Epidermal melanocyte (primary cell): Measurements from ENCODE around the gene AOPEP.
"Not testable (repeated sequence)": the region's sequence is repeated elsewhere in the genome, so short reads cannot be mapped to it uniquely, and the experiment has no call there.

Source experiments
- DNase-seq: peaks from one replicate; pipeline ENCODE4 v3.0.0; 2011; ENCODE audit warnings: low spot score; ENCODE audit not compliant: insufficient read length

The AOPEP gene

GRCh38 chr9:95012035-95012708 lies 285.7 kb downstream of the AOPEP start:
- no peak for DNase-seq

DNA sequence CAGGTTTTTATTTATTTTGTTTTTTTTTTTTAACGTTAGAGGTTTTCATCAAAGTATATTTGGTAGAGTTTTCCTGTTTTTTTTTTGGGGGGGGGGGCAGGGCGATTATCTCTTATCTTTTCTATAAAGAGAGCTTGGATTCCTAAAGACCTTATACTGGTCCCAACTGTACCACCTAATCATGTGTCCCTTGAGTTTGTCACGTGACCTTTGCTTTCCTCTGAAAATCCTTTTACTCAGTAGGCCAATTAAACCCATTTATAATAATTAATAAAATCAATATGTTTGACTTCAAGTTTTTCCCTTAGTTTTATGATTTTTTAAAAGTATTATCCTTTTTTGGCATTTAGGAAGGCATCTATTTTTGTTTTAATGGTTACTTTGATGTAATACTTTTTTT lies 286.4 kb downstream of the AOPEP start:
- DNase-seq = no peak

GRCh38 chr9:95014917-95015316 lies 288.4 kb downstream of the AOPEP start:
- DNase-seq = no peak

DNA sequence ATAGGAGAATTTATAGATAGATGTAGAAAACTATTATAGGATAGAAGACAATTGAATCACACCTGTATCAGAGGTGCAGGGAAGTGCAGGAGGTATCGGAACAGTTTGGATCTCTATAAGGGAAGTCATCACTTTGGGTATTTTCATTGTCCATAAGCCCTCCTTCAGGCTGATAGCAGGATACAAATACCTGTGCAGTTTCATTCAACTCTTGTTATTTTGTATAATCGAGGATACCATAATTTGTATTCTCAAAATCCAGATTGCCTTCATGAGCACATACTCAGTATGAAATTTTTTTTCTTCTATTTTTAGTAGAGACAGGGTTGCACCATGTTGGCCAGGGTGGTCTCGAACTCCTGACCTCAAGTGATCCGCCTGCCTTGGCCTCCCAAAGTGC lies 289.1 kb downstream of the AOPEP start:
- DNase-seq = no peak

- DNase-seq = no peak
Observed at GRCh38 chr9:95017062-95017461, 290.6 kb downstream of the AOPEP start.

- no peak for DNase-seq
Observed at GRCh38 chr9:95017661-95018060, 291.2 kb downstream of the AOPEP start.

DNA sequence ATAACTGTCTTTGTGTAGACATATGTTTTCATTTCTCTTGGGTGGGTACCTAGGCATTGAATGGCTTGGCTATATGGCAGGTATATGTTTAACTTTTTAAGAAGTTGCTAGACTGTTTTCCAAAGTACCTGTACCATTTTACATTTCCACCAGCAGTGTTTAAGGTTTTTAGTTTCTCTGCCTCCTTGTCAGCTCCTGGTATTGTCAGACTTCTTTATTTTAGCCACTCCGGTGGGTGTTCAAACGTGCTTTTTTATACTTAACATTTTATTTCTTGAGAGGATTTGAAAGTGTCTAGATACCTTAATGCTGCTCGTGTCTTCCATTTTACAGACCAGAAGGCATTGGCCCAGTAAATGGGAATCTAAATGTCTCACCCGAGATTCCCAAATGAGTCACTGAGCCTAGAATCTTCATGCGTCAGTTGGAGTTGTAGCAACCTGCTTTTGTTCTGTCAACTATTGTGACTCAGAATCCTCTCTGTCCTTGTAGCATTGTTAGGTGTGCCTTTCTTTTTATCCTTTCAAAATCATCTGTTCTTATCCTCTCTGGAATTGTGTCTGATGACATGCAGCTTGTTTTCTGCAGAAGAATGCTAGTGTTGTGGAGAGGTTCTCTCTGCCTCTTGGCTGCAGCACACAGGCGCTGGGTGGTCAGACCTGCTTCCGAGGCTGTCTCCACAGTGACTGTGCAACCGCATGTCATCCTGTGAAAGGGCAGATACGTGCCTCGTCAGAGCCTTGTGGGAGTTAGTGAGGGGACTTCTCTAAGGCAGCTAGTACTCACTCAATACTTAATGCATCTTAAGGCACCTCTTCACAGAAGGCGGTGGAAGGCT lies 291.8 kb downstream of the AOPEP start:
- no peak for DNase-seq

- not testable (repeated sequence) for DNase-seq
Observed at GRCh38 chr9:95020644-95021043, 294.1 kb downstream of the AOPEP start.

- no peak for DNase-seq
Observed at GRCh38 chr9:95021166-95021886, 294.8 kb downstream of the AOPEP start.

- no peak for DNase-seq
Observed at GRCh38 chr9:95022657-95023056, 296.2 kb downstream of the AOPEP start.

GRCh38 chr9:95023217-95024003 lies 296.9 kb downstream of the AOPEP start:
- no peak for DNase-seq

DNA sequence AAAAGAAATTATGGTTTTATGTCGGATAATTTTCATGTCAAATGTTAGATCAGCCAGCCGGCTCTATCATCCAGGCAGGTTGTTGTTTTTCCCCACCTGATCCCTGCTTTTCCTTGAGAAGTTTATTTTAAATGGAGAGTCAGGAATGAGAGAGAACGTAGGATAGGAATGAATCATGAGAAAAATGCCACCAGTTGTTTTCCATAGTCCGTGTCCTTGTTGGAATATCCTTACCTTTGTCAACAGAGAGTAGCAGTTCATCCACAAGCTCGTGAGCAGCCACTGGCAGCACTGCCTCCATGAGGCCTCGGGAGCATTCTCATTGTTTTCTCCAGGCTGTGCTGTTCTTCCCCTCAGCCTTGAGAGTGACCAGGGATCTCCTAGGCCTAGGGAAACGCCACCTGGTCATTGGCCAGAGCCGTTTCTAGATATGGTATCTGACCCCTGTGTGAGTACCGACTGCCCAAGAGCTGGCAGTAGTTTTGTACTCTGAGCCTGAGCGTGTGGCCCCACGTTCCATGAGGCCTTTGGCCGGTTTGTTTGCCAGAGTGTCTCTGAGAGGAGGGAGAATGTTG lies 297.7 kb downstream of the AOPEP start:
- DNase-seq = no peak

- DNase-seq = no peak
Observed at GRCh38 chr9:95025213-95026147, 299.0 kb downstream of the AOPEP start.

- DNase-seq = no peak
Observed at GRCh38 chr9:95026148-95026524, 299.6 kb downstream of the AOPEP start.

DNA sequence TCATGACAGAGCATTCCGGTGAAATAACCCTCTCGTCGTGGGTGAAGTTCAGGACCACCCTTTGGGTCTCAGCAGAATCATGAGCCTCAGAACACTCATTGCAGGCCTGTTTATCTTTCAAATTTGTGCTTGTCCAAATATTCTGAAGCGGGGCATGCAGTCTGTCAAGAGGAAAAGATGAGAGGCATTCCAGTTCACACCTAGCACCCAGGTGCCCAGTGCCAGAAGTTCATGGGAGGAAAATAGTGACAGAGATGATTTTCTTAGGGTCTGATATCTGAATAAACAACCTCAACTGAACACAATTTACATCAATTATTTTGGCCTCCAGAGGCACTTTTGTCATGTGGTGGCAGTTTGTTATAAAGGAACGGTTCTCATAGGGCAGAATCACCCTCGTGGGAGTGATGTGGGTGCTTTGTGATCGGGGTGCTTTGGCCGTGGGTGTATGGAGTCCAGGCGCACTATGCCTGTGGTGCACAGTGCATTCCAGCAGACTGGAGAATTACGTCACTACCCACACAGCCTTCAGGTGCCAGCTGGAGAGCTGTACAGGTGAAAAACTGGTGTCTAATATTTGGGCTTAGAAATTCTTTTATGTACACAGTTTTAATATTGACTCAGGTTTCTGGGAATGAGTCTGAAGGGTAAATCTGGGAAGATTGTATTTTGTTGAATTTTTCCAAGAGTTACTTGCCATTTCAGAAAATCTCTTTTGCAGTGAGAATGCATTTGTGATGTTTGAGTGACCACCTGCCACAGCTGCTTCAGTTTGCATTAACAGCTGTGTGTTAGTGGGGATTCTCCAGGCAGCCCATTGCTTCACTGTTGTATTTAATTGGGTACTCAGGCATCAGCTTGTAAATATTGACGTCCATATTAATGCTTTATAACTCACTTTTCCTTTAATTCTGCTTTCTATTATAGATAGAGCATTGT lies 301.7 kb downstream of the AOPEP start:
- DNase-seq = no peak

DNA sequence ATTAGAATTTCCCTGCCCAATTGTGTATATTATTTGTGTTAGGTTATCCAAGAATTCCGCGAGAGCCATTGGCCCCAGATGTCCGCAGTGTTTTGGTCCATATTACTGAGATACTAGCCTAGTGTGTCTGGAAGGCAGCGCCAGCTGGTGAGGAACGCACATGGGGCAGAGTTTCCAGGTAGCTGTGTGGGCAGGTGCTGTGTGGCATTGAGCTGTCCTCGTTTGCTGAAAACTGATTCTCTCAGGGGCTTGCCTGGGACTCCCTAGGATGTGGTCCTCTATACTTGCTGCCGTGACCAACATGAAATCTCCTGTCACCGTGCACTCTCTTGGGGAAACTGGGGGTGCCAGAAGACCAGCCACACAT lies 302.3 kb downstream of the AOPEP start:
- no peak for DNase-seq

DNA sequence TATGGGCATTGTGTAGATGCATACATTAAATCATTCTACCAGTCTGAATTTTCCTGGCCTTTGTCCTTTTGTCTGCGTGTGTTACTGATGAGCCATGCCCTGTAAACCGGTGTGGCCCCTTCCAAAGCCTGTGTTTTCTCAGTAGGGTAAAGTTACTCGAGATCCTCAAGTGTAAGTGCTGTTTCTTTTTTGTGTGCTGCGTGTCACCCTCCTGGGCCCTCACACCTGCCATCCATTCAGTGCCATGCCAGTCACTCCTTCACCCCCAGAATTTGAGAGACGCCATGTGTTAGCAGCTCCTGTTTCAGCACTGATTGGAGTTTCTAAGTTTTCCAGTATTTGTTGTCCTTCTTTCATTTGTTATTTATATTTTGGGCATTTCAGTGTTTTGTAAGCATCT lies 302.8 kb downstream of the AOPEP start:
- no peak for DNase-seq

DNA sequence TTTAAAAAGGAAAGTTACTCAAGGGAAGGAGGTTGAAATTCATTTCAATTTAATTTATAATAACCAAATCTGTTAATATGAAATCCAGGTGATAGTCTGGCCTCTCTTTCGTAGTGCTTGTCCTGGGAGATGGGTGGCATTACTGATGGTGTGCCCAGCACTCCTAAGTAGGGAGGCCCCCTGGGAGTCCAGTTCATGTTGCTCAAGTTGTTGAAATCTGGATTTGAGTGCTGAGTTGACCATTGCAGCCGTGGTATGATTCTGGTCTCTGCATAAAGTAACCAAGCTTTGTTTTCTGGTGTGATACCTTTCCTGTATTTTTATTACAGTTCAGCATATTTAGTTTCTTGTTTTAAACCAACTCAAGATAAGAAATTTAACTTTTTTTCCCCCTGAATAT lies 303.2 kb downstream of the AOPEP start:
- no peak for DNase-seq

DNA sequence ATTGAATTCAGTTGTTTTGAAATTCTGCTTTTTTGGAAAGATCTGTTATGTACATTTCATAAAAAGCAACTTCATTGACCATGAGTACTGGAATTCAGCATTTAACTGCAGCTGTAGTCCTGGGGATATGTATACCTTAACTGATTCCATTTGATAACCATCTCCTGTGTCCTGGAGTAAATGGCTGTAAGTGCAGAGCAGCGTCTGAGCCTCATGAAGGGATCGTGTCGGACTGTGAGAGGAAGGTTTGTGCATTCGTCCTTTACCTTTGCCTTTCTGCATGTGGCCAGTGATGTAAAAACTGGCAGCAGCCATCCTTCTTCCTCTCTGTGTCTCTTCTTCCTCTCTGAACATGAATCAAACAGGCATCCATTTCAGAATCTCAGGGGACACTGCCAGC lies 303.8 kb downstream of the AOPEP start:
- DNase-seq = no peak
